ENCODE measurements around the gene MYL5. TPM values are rescaled to one million over a fixed set of nuclear protein-coding genes. Genes with fewer than 3 reads are reported as not detected.

The MYL5 gene
- total and polyA plus RNA-seq, 7 experiments from 2014 or later = 5.8 to 32.7 (median 21.4) TPM

DNA sequence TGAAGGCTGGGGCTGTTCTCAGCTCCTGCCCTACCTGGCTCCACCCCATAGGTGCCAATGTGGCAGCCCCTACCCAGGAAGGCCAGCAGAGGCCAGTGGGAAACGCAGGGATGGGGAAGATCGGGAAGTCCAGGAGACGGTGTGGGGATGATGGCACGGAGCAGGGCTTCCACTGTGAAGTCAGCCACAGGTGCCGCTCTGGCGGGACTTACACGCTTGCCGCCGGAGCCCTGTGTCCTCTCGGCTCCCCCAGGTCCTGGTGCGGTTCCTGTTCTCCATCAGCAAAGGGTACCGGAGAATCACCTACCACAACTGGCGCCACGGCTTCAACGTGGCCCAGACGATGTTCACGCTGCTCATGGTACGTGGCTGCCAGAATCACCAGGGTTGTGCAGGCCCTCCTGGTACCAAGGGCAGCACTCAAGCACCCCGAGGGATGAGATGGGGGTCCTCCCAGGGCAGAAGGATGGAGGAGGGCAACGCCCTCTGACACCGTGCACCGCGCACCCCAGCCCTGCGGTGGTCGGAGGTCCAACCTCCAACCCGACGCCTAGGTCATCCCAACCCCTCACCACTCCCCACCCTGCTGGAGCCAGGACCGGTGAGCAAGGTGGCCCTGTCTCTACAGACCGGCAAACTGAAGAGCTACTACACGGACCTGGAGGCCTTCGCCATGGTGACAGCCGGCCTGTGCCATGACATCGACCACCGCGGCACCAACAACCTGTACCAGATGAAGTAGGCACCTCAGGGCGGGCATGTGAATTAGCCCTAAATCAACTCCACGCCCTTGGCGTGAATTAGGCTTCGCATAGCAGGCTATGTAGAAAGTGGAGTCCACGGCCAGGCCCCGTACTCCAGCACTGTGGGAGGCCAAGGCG is 12.2 kb upstream of the MYL5 start:
- Mint-ChIP-seq H3K36me3 (peaks cover 0 to 22% (median 6%) of the 10 kb centered on the region in 5 donors), H3K27me3 (no peaks in the 10 kb centered on the region), H3K4me1 (peaks cover 3 to 33% (median 13%) of the 10 kb centered on the region in 7 donors), H3K9me3 (peaks cover 0 to 13% (median 0%) of the 10 kb centered on the region in 11 donors), H3K4me3 (peak overlapping the region in 9 of 10 donors; percentile 25 to 95 (median 83)), H3K27ac (peak overlapping the region in 6 of 9 donors; percentile 22 to 84 (median 64))
- ChIA-PET POLR2A (interaction anchor here (6.0 kb wide), 1 partner anchor 12 kb away, joined by 46 read pairs; the partner anchor contains the start of genes ATP5ME and MYL5), CTCF (no interaction called here)
- H3K4me3 ChIP-seq (ENCODE audit: low read length) = no peak overlapping the region
- peaks cover 4 to 5% of the 10 kb centered on the region in 2 donors for H3K4me1 ChIP-seq (ENCODE audit: control insufficient read depth in 2 of 2, insufficient read depth in 2 of 2, low read length in 2 of 2)
- no peaks in the 10 kb centered on the region for H3K27me3 ChIP-seq (ENCODE audit: control insufficient read depth in 2 of 2, insufficient read depth in 2 of 2, low read length in 2 of 2)
- H3K27ac ChIP-seq (ENCODE audit: low read depth, low read length) = no peak overlapping the region
- intact Hi-C loops (cut with micrococcal nuclease) = loop anchor here in 1 of 2 donors (5.0 kb wide), 1 partner anchor 395 kb away; no protein-coding TSS in a partner anchor
- H3K9me3 ChIP-seq (ENCODE audit: control insufficient read depth in 2 of 3, low read length in 3 of 3) = no peaks in the 10 kb centered on the region
- DNase-seq (no peak), ATAC-seq (no peak)
- H3K36me3 ChIP-seq (ENCODE audit: control insufficient read depth in 2 of 3, insufficient read depth in 3 of 3, low read length in 3 of 3) = no peaks in the 10 kb centered on the region

DNA sequence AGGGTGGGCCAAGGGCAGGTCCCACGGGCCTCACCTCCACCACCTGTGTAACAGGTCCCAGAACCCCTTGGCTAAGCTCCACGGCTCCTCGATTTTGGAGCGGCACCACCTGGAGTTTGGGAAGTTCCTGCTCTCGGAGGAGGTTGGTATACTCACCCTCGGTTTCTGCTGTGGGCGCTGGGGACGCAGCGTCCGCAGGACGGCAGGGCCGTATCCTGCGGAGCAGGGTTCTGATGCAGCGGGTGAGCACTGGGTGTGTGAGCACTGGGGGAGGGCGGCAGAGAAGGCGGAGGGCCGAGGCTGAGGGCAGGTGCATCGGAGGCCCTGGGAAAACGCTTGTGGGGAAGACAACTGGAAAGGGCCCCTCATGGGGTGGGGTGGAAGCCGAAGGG is 11.3 kb upstream of the MYL5 start:
- H3K4me3 ChIP-seq (ENCODE audit: low read length) = peak overlapping the region; percentile 86
- Mint-ChIP-seq H3K4me1 (peaks cover 3 to 33% (median 13%) of the 10 kb centered on the region in 7 donors), H3K27me3 (no peaks in the 10 kb centered on the region), H3K4me3 (peak overlapping the region; percentile 72 to 95 (median 83)), H3K9me3 (peaks cover 0 to 13% (median 0%) of the 10 kb centered on the region in 11 donors), H3K27ac (peak overlapping the region; percentile 28 to 88 (median 80)), H3K36me3 (peaks cover 0 to 22% (median 6%) of the 10 kb centered on the region in 5 donors)
- intact Hi-C loops (cut with micrococcal nuclease) = loop anchor here (1.0 to 5.0 kb wide), 4 partner anchors 11 to 394 kb away; partner anchors contain the start of genes ATP5ME (in 2 of the 2), MYL5 (in 2 of the 2), PCGF3 (in 1 of the 2) and PIGG (in 1 of the 2)
- ChIA-PET CTCF (no interaction called here), POLR2A (interaction anchor here (0.6 to 6.0 kb wide), 3 partner anchors 11 to 325 kb away, joined by 3 to 46 read pairs (median 4); partner anchors contain the start of genes ATP5ME, MYL5 and ZNF141)
- no peaks in the 10 kb centered on the region for H3K36me3 ChIP-seq (ENCODE audit: control insufficient read depth in 2 of 3, insufficient read depth in 3 of 3, low read length in 3 of 3)
- peak overlapping the region; percentile 90 for H3K27ac ChIP-seq (ENCODE audit: low read depth, low read length)
- H3K4me1 ChIP-seq (ENCODE audit: control insufficient read depth in 2 of 2, insufficient read depth in 2 of 2, low read length in 2 of 2) = peaks cover 4 to 5% of the 10 kb centered on the region in 2 donors
- H3K9me3 ChIP-seq (ENCODE audit: control insufficient read depth in 2 of 3, low read length in 3 of 3) = no peaks in the 10 kb centered on the region
- no peaks in the 10 kb centered on the region for H3K27me3 ChIP-seq (ENCODE audit: control insufficient read depth in 2 of 2, insufficient read depth in 2 of 2, low read length in 2 of 2)
- DNase-seq = no peak
- ATAC-seq = no peak

DNA sequence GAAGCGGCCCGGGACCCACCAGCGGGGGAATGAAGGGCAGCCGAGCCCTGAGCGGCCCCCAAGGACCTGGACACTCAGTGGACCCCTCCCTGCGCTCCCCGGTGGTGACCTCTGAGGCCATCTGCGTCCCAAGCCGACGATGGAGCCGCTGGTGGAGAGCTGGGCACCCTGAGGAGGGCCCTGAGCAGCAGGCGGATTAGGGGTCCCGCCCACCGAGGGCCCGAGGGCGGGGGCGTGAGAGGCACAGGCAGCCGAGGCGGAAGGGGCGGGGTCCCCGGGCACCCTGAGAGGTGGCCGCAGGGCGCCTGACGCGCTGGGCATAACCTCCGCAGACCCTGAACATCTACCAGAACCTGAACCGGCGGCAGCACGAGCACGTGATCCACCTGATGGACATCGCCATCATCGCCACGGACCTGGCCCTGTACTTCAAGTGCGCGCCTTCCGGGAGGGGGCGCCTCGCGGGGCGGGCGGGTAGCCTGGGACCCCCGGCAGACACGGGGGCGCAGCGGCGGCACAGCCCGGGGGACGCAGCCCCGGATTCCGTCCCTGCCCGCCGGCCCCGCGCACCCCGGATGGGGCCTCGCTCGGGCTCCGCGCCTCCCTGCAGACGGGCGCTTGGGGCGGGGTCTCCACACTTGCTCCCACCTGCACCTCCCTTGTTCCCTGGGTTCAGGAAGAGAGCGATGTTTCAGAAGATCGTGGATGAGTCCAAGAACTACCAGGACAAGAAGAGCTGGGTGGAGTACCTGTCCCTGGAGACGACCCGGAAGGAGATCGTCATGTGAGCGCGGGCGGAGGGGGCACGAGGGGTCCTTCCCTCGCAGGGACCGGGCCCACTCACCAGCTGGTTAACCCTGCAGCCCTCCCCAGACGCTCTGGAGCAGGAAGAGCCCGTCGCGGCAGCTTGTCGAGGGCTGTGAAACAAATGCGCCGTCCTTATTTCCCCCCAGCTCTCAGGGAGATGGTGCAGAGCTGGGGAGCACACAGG is 10.6 kb upstream of the MYL5 start:
- Mint-ChIP-seq H3K27ac (peak overlapping the region; percentile 48 to 93 (median 89)), H3K36me3 (peaks cover 0 to 22% (median 6%) of the 10 kb centered on the region in 5 donors), H3K27me3 (no peaks in the 10 kb centered on the region), H3K9me3 (peaks cover 0 to 13% (median 0%) of the 10 kb centered on the region in 11 donors), H3K4me1 (peaks cover 3 to 33% (median 13%) of the 10 kb centered on the region in 7 donors), H3K4me3 (peak overlapping the region; percentile 72 to 95 (median 86))
- Histone ChIP-seq H3K27ac (ENCODE audit: low read depth, low read length) (peak overlapping the region; percentile 90), H3K4me3 (ENCODE audit: low read length) (peak overlapping the region; percentile 86), H3K27me3 (ENCODE audit: control insufficient read depth in 2 of 2, insufficient read depth in 2 of 2, low read length in 2 of 2) (no peaks in the 10 kb centered on the region), H3K9me3 (ENCODE audit: control insufficient read depth in 2 of 3, low read length in 3 of 3) (no peaks in the 10 kb centered on the region), H3K36me3 (ENCODE audit: control insufficient read depth in 2 of 3, insufficient read depth in 3 of 3, low read length in 3 of 3) (no peaks in the 10 kb centered on the region), H3K4me1 (ENCODE audit: control insufficient read depth in 2 of 2, insufficient read depth in 2 of 2, low read length in 2 of 2) (peaks cover 4 to 5% of the 10 kb centered on the region in 2 donors)
- peak; percentile 59 to 77 (median 75) for DNase-seq
- intact Hi-C loops (cut with micrococcal nuclease) = loop anchor here (1.0 to 5.0 kb wide), 4 partner anchors 11 to 394 kb away; partner anchors contain the start of genes ATP5ME (in 2 of the 2), MYL5 (in 2 of the 2), PCGF3 (in 1 of the 2) and PIGG (in 1 of the 2)
- ATAC-seq = peak; percentile 91
- ChIA-PET POLR2A (interaction anchor here (0.6 to 6.0 kb wide), 3 partner anchors 10 to 325 kb away, joined by 3 to 46 read pairs (median 4); partner anchors contain the start of genes ATP5ME, MYL5 and ZNF141), CTCF (no interaction called here)

DNA sequence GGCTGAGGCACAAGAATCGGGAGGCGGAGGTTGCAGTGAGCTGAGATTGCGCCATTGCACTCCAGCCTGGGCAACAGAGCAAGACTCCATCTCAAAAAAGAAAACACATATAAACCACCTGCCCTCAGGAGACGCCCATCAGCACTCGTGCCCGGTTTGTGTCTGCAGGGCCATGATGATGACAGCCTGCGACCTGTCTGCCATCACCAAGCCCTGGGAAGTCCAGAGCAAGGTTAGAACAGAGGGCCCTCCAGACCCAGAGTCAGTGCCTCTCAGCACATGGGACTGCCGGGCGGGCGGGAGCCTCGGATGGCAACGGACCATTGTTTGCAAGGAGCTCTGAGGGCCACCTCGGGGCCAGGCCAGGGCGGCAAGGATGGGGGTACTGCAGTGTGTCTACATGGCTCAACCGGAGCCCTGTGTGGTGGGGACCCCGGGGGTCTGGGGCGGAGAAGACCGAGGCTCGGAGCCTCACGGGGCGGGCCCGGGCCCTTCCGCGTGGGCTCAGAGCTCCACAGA is 9.6 kb upstream of the MYL5 start:
- POLR2A ChIA-PET = interaction anchor here (6.0 kb wide), 1 partner anchor 9 kb away, joined by 46 read pairs; the partner anchor contains the start of genes ATP5ME and MYL5
- H3K4me3 ChIP-seq (ENCODE audit: low read length) = peak overlapping the region; percentile 86
- H3K27me3 ChIP-seq (ENCODE audit: control insufficient read depth in 2 of 2, insufficient read depth in 2 of 2, low read length in 2 of 2) = no peaks in the 10 kb centered on the region
- peak overlapping the region in 7 of 9 donors; percentile 48 to 91 (median 89) for H3K27ac Mint-ChIP-seq
- DNase-seq = no peak
- no peaks in the 10 kb centered on the region for H3K27me3 Mint-ChIP-seq
- peaks cover 4 to 5% of the 10 kb centered on the region in 2 donors for H3K4me1 ChIP-seq (ENCODE audit: control insufficient read depth in 2 of 2, insufficient read depth in 2 of 2, low read length in 2 of 2)
- H3K4me3 Mint-ChIP-seq = peak overlapping the region; percentile 72 to 95 (median 86)
- ATAC-seq = no peak
- H3K36me3 Mint-ChIP-seq = peaks cover 0 to 15% (median 6%) of the 10 kb centered on the region in 5 donors
- intact Hi-C loops (cut with micrococcal nuclease) = loop anchor here in 1 of 2 donors (5.0 kb wide), 1 partner anchor 393 kb away; no protein-coding TSS in a partner anchor
- peak overlapping the region; percentile 90 for H3K27ac ChIP-seq (ENCODE audit: low read depth, low read length)
- H3K36me3 ChIP-seq (ENCODE audit: control insufficient read depth in 2 of 3, insufficient read depth in 3 of 3, low read length in 3 of 3) = peaks cover 0 to 2% (median 0%) of the 10 kb centered on the region in 3 experiments
- no peaks in the 10 kb centered on the region for H3K9me3 ChIP-seq (ENCODE audit: control insufficient read depth in 2 of 3, low read length in 3 of 3)
- CTCF ChIA-PET = no interaction called here
- H3K9me3 Mint-ChIP-seq = peaks cover 0 to 9% (median 0%) of the 10 kb centered on the region in 11 donors
- H3K4me1 Mint-ChIP-seq = peaks cover 3 to 33% (median 10%) of the 10 kb centered on the region in 7 donors

DNA sequence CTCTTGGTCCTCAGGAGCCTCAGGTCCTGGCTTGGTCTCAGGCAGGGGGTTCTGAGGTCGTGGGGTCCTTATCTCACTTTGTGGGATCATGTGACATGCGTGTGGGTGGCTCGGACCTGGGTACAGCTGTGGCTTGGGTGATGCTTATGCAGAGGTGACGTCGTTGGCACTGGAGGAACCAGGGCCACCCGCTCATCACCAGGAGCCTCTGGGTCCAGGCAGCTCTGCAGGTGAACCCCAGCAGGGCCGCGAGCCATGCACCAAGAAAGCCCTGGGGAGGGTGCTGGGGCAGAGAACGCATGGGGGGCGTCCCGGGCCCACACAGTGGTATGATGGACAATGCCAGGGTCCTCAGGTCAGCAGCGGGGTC is 9.0 kb upstream of the MYL5 start:
- Histone ChIP-seq H3K27me3 (ENCODE audit: control insufficient read depth in 2 of 2, insufficient read depth in 2 of 2, low read length in 2 of 2) (no peaks in the 10 kb centered on the region), H3K4me3 (ENCODE audit: low read length) (no peak overlapping the region), H3K9me3 (ENCODE audit: control insufficient read depth in 2 of 3, low read length in 3 of 3) (no peaks in the 10 kb centered on the region), H3K27ac (ENCODE audit: low read depth, low read length) (no peak overlapping the region), H3K4me1 (ENCODE audit: control insufficient read depth in 2 of 2, insufficient read depth in 2 of 2, low read length in 2 of 2) (peaks cover 4 to 5% of the 10 kb centered on the region in 2 donors), H3K36me3 (ENCODE audit: control insufficient read depth in 2 of 3, insufficient read depth in 3 of 3, low read length in 3 of 3) (peaks cover 0 to 3% (median 0%) of the 10 kb centered on the region in 3 experiments)
- H3K9me3 Mint-ChIP-seq = peaks cover 0 to 5% (median 0%) of the 10 kb centered on the region in 11 donors
- DNase-seq (no peak), ATAC-seq (no peak)
- H3K27ac Mint-ChIP-seq = peak overlapping the region in 1 of 9 donors; percentile 48
- intact Hi-C loops (cut with micrococcal nuclease) = no loop called here
- peak overlapping the region in 7 of 10 donors; percentile 7 to 95 (median 84) for H3K4me3 Mint-ChIP-seq
- peaks cover 0 to 9% (median 6%) of the 10 kb centered on the region in 5 donors for H3K36me3 Mint-ChIP-seq
- H3K27me3 Mint-ChIP-seq = no peaks in the 10 kb centered on the region
- POLR2A ChIA-PET = interaction anchor here (6.0 kb wide), 1 partner anchor 8 kb away, joined by 46 read pairs; the partner anchor contains the start of genes ATP5ME and MYL5
- CTCF ChIA-PET = no interaction called here
- peaks cover 3 to 33% (median 10%) of the 10 kb centered on the region in 7 donors for H3K4me1 Mint-ChIP-seq
